ENCODE measurements around the gene FBXL19.

GRCh38 chr16:30980023-30980371, 56.6 kb downstream of the FBXL19 start:
- no peak for TF ChIP-seq POLR2A (IDR thresholded peaks at IDR 0.05; ENCODE audit: low read depth, low read length)
- no peak for TF ChIP-seq TAF1 (IDR thresholded peaks at IDR 0.05; ENCODE audit: low read depth, low read length)
